Tibial nerve (tissue), 3 donors: ENCODE measurements around the gene POMC.

Experiments
- EP300 ChIP-seq, 2 donors: sonication (generic); formaldehyde crosslinking; IDR thresholded peaks; one replicate each; pipeline ENCODE4 v1.6.1; 2017; ENCODE audit warnings: antibody characterized with exemption in 2 of 2, mild to moderate bottlenecking in 1 of 2
- POLR2A ChIP-seq, 2 donors: fragments of 450-650 bp; IDR thresholded peaks; one replicate each; pipeline ENCODE4 v1.6.1; 2017; ENCODE audit warnings: antibody characterized with exemption in 2 of 2, mild to moderate bottlenecking in 2 of 2, moderate library complexity in 2 of 2

DNA sequence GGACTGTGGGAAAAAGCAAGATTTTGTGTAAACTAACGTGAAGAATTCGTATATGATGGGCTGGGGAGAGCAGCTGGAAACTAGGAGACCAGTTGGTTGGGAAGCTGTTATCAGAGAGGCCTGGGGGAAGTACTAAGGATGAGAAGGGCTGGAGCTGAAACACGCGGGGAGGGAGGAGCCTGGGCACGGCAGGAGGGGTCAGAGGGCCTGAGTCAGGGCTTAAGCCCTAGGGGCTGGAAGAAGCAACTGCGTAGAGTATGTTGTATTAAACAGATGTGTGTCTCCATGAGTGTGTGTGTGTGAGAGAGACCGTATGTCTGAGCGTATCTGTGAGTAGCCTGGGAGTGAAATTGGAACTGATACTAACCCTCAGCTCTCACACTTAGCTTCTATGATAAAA, 8.4 kb downstream of the POMC start:
- TF ChIP-seq POLR2A (IDR thresholded peaks at IDR 0.05): no peak
- no peak for TF ChIP-seq EP300 (IDR thresholded peaks at IDR 0.05)
